ENCODE measurements around the gene ARFRP1. TPM values are rescaled to one million over a fixed set of nuclear protein-coding genes. Genes with fewer than 3 reads are reported as not detected.

ARFRP1 gene
- total and polyA plus RNA-seq, 2 of the 13 experiments (the other 11 are each of a cell fraction or from before 2014, with no cell fraction given): 32.0 to 51.1 TPM

DNA sequence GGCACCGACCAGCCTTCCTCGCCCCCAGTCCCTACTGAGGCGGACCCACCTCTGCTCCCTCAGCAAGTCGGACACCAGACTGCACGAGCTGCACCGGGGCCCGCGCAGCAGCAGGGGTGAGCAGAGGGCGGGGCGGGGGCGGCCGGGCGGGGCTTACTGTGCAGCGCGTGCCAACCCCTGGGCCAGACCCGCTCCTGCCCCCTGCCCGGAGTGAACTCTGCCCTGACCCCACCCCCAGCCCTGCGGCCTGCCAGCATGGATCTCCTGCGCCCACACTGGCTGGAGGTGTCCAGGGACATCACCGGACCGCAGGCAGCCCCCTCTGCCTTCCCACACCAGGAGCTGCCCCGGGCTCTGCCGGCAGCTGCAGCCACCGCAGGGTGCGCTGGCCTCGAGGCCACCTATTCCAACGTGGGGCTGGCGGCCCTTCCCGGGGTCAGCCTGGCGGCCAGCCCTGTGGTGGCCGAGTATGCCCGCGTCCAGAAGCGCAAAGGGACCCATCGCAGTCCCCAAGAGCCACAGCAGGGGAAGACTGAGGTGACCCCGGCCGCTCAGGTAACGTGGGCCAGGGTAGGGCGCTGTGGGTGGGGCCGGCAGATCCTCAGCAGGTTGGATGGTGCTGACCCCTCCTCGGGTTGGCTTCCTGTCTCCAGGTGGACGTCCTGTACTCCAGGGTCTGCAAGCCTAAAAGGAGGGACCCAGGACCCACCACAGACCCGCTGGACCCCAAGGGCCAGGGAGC lies 30.3 kb upstream of the ARFRP1 start (continued):
- TF ChIP-seq, protein P1, sequence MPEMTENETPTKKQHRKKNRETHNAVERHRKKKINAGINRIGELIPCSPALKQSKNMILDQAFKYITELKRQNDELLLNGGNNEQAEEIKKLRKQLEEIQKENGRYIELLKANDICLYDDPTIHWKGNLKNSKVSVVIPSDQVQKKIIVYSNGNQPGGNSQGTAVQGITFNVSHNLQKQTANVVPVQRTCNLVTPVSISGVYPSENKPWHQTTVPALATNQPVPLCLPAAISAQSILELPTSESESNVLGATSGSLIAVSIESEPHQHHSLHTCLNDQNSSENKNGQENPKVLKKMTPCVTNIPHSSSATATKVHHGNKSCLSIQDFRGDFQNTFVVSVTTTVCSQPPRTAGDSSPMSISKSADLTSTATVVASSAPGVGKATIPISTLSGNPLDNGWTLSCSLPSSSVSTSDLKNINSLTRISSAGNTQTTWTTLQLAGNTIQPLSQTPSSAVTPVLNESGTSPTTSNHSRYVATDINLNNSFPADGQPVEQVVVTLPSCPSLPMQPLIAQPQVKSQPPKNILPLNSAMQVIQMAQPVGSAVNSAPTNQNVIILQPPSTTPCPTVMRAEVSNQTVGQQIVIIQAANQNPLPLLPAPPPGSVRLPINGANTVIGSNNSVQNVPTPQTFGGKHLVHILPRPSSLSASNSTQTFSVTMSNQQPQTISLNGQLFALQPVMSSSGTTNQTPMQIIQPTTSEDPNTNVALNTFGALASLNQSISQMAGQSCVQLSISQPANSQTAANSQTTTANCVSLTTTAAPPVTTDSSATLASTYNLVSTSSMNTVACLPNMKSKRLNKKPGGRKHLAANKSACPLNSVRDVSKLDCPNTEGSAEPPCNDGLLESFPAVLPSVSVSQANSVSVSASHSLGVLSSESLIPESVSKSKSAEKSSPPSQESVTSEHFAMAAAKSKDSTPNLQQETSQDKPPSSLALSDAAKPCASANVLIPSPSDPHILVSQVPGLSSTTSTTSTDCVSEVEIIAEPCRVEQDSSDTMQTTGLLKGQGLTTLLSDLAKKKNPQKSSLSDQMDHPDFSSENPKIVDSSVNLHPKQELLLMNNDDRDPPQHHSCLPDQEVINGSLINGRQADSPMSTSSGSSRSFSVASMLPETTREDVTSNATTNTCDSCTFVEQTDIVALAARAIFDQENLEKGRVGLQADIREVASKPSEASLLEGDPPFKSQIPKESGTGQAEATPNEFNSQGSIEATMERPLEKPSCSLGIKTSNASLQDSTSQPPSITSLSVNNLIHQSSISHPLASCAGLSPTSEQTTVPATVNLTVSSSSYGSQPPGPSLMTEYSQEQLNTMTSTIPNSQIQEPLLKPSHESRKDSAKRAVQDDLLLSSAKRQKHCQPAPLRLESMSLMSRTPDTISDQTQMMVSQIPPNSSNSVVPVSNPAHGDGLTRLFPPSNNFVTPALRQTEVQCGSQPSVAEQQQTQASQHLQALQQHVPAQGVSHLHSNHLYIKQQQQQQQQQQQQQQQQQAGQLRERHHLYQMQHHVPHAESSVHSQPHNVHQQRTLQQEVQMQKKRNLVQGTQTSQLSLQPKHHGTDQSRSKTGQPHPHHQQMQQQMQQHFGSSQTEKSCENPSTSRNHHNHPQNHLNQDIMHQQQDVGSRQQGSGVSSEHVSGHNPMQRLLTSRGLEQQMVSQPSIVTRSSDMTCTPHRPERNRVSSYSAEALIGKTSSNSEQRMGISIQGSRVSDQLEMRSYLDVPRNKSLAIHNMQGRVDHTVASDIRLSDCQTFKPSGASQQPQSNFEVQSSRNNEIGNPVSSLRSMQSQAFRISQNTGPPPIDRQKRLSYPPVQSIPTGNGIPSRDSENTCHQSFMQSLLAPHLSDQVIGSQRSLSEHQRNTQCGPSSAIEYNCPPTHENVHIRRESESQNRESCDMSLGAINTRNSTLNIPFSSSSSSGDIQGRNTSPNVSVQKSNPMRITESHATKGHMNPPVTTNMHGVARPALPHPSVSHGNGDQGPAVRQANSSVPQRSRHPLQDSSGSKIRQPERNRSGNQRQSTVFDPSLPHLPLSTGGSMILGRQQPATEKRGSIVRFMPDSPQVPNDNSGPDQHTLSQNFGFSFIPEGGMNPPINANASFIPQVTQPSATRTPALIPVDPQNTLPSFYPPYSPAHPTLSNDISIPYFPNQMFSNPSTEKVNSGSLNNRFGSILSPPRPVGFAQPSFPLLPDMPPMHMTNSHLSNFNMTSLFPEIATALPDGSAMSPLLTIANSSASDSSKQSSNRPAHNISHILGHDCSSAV (CRISPR knock-in tag; IDR thresholded peaks at IDR 0.05; ENCODE audit: borderline replicate concordance): peak; percentile 71; the same call in 1 of the 2 replicates
- TF ChIP-seq NFRKB (IDR thresholded peaks at IDR 0.05): no peak
- no peak for TF ChIP-seq ADNP (CRISPR knock-in tag; IDR thresholded peaks at IDR 0.05)
- peak; percentile 74 for TF ChIP-seq FOXK1 (CRISPR knock-in tag; IDR thresholded peaks at IDR 0.05; ENCODE audit: borderline replicate concordance, low read depth)
- TF ChIP-seq, protein P2, sequence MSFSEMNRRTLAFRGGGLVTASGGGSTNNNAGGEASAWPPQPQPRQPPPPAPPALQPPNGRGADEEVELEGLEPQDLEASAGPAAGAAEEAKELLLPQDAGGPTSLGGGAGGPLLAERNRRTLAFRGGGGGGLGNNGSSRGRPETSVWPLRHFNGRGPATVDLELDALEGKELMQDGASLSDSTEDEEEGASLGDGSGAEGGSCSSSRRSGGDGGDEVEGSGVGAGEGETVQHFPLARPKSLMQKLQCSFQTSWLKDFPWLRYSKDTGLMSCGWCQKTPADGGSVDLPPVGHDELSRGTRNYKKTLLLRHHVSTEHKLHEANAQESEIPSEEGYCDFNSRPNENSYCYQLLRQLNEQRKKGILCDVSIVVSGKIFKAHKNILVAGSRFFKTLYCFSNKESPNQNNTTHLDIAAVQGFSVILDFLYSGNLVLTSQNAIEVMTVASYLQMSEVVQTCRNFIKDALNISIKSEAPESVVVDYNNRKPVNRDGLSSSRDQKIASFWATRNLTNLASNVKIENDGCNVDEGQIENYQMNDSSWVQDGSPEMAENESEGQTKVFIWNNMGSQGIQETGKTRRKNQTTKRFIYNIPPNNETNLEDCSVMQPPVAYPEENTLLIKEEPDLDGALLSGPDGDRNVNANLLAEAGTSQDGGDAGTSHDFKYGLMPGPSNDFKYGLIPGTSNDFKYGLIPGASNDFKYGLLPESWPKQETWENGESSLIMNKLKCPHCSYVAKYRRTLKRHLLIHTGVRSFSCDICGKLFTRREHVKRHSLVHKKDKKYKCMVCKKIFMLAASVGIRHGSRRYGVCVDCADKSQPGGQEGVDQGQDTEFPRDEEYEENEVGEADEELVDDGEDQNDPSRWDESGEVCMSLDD (CRISPR knock-in tag; IDR thresholded peaks at IDR 0.05; ENCODE audit: borderline replicate concordance): peak; percentile 88
- TF ChIP-seq, protein P3, sequence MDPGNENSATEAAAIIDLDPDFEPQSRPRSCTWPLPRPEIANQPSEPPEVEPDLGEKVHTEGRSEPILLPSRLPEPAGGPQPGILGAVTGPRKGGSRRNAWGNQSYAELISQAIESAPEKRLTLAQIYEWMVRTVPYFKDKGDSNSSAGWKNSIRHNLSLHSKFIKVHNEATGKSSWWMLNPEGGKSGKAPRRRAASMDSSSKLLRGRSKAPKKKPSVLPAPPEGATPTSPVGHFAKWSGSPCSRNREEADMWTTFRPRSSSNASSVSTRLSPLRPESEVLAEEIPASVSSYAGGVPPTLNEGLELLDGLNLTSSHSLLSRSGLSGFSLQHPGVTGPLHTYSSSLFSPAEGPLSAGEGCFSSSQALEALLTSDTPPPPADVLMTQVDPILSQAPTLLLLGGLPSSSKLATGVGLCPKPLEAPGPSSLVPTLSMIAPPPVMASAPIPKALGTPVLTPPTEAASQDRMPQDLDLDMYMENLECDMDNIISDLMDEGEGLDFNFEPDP (CRISPR knock-in tag; conservative IDR thresholded peaks at IDR 0.05): no peak
- peak; percentile 15; the same call in 1 of the 2 replicates for TF ChIP-seq ETV5 (CRISPR knock-in tag; IDR thresholded peaks at IDR 0.05; ENCODE audit: borderline replicate concordance)
- TF ChIP-seq GABPA (IDR thresholded peaks at IDR 0.05; ENCODE audit: low read depth, low read length): no peak
- TF ChIP-seq GABPA (CRISPR knock-in tag; IDR thresholded peaks at IDR 0.05; ENCODE audit: low read depth): peak; percentile 46; the same call in 1 of the 2 replicates
- TF ChIP-seq HNF4A (CRISPR knock-in tag; IDR thresholded peaks at IDR 0.05): peak; percentile 95
- TF ChIP-seq, protein P4, sequence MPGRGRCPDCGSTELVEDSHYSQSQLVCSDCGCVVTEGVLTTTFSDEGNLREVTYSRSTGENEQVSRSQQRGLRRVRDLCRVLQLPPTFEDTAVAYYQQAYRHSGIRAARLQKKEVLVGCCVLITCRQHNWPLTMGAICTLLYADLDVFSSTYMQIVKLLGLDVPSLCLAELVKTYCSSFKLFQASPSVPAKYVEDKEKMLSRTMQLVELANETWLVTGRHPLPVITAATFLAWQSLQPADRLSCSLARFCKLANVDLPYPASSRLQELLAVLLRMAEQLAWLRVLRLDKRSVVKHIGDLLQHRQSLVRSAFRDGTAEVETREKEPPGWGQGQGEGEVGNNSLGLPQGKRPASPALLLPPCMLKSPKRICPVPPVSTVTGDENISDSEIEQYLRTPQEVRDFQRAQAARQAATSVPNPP (CRISPR knock-in tag; IDR thresholded peaks at IDR 0.05): peak; percentile 85; the same call in 1 of the 2 replicates
- TF ChIP-seq CENPT (CRISPR knock-in tag; IDR thresholded peaks at IDR 0.05; ENCODE audit: low read depth): peak; percentile 73; the same call in 1 of the 2 replicates
- TF ChIP-seq ZSCAN21 (CRISPR knock-in tag; IDR thresholded peaks at IDR 0.05; ENCODE audit: borderline replicate concordance): peak; percentile 91
